GM21381 (cell line): Measurements from ENCODE around the gene SURF4.
"Not testable (repeated sequence)": the region's sequence is repeated elsewhere in the genome, so short reads cannot be mapped to it uniquely, and the experiment has no call there.

Source experiments
- ATAC-seq: cut with Tn5 transposase; IDR thresholded peaks from one replicate; pipeline ENCODE4 v1.9.1; 2021; ENCODE audit warnings: mild to moderate bottlenecking, moderate library complexity; ENCODE audit not compliant: unreplicated experiment

SURF4 gene

DNA sequence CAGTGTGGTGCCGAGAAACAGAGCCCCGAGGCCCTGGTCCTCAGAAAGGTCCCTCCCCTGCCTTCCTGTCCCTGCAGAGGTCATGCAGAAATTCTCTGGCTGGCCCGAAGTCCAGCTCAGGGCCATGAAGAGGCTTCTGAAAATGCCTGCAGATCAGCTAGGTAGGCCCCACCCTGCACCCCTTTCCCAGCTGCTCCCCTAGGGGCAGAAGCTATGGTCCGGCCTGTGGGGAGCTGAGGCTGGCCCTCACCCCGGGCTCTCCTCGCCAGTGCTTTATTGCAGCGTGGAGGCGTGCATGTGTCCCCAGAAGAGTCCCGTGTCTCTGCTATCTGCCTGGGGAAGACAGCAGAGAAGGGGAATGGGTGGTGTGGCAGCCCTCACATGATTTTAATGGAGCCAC is 22.0 kb upstream of the SURF4 start:
- ATAC-seq, result no peak

DNA sequence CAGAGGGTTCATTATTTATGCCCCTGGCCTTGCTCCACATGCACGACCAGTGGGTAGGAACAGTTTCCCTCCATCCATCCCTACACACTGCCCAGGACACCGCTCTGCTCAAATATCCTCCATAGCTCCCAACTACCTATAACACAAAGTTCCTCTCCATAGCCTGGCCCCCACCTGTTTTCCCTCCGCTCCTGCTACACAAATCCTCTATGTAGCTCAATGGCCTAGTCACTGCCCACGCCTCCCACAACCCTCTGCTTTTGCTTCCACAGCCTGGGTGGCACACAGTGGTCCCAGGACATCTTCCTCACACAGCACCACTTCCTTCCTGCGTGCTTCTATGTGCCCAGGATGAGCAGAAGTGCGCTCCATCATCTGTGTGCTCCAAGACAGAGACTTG is 21.5 kb upstream of the SURF4 start:
- ATAC-seq, result no peak

DNA sequence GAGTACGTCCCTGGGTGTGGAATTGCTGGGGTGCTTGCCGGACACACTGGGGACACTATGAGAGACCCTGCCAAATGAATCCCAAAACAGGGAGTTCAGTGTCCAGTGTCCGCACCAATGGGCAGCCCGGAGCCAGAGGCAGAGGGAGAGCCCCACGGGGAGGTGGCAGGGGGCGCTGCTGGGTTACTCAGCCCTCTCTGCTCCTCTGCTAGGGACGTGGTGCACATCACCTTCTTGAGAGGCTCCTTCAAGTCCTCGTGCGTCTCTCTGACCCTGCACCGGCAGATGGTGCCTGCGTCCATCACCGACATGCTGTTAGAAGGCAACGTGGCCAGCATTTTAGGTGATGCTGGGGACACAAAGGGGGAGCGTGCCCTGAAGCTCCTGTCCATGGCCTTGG is 21.1 kb upstream of the SURF4 start:
- ATAC-seq, result no peak

DNA sequence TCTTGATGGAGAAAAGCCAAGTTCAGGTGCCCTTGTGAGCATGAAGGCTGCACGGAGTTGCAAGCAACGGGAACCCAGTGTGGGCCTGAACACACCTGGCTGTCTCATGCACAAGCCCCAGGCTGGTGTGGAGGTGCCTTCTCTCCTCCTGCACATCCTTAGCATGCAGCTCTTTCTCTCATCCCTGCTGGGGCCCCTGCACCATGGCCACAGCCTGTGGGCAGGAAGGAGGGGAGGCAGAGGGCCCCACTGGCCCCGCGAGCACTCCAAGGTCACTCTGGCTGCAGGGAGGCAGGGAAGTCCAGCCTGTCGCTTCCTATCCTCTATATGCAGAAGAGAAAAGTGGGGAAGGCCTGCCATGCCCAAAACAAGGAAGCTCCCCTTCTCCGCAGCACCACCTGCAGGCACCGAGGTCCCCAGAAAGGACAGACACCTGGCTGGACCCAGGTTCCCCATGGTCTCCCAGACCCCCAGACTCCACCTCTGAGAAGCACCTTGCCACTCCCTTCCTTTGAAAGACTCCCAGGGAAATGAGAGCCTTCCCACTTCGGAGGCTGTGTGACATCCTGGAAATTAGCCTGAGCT is 18.9 kb upstream of the SURF4 start:
- no peak for ATAC-seq

DNA sequence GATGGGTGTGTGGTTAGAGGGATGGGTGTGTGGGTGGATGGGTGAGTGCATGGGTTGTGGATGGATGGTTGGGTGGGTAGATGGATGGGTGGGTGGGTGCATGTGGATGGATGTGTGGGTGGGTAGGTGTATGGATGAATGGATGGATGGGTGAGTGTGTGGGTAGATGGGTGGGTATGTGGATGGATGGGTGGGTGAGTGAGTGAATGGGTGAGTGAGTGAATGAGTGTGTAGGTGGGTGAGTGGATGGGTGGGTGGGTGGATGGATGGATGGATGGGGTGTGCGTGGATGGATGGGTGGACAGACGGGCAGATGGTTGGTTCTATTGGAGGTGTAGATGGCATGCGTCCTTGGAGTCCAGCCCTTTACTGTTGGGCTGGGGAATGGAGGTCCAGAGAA is 17.5 kb upstream of the SURF4 start:
- no peak for ATAC-seq

DNA sequence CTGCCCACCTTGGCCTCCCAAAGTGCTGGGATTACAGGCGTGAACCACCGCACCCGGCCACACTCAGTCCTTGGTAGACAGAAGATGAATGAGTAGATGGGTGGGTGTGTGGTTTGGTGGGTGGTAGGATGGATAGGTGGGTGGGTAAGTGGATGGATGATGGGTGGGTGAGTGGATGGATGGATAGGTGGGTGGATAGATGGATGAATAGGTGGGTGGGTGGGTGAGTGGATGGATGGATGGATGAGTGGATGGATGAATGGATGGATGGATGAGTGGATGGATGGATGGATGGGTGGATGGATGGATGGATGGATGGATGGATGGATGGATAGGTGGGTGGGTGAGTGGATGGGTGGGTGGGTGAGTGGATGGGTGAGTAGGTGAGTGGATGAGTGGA is 16.4 kb upstream of the SURF4 start:
- ATAC-seq, result not testable (repeated sequence)

DNA sequence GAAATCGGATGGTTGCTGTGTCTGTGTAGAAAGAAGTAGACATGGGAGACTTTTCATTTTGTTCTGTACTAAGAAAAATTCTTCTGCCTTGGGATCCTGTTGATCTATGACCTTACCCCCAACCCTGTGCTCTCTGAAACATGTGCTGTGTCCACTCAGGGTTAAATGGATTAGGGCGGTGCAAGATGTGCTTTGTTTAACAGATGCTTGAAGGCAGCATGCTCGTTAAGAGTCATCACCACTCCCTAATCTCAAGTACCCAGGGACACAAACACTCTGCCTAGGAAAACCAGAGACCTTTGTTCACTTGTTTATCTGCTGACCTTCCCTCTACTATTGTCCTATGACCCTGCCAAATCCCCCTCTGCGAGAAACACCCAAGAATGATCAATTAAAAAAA is 15.6 kb upstream of the SURF4 start:
- ATAC-seq, result not testable (repeated sequence)

DNA sequence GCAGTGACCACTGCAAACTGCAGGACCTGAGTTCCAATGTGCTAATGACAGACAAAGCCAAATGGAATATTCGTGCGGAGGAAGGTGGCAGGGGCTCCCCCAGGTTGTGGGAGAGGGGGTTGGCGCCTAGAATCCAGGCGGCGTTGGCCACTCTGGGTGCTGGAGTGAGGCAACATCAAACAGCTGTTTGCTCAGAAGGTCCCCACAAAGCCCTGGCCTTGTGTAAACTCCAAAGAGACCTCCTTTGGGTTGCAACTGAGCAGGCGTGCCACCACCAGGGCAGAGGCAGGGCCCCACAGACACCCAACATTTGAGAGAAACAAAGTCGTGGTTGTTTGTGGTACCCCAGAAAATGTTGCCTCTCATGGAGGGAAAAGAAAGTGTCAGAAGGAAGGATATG is 14.9 kb upstream of the SURF4 start:
- no peak for ATAC-seq

DNA sequence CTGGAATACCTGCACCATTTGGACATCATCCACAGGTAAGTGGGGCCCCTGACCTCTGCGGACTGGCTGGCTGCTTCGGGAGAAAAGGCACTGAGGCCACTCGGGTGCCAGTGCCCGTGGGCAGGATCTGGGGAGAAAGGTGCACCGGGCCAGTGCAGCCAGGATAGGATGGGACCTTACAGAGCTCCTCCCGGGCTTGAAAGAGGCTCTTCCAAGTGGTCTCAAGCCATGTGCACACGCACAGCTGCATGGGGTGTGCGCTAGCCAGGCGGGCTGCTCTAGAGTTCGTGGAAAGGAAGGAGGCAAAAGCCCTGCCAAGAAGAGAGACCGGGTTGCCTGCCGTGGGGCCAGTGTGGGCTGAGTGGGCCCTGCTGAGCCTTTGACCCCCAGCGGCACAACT is 13.7 kb upstream of the SURF4 start:
- ATAC-seq, result no peak

DNA sequence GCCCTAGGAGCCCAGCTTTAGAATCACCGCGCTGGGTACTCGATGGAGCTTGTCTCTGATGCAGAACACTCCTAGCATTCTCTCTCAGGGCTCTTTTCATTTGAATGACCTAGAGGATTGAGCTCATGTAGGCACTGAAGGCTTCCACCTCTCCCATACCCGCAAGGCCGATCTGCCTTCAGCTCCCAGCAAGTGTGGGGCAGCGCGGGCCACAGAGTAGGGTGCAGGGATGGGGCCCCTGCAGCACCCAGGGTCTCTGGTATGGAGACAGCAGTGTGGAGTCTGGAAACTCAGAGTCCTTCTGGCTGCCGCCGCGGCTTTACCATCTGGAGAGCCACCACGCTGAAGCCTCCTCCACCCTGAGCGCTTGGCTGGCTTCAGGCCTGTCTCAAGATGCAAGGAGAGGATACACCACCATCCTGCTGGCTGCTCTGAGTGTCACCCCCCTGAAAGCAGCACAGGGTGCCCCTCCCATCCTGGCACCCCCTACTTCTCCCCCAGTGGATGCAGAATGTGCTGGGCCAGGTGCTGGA is 13.2 kb upstream of the SURF4 start:
- ATAC-seq, result no peak

DNA sequence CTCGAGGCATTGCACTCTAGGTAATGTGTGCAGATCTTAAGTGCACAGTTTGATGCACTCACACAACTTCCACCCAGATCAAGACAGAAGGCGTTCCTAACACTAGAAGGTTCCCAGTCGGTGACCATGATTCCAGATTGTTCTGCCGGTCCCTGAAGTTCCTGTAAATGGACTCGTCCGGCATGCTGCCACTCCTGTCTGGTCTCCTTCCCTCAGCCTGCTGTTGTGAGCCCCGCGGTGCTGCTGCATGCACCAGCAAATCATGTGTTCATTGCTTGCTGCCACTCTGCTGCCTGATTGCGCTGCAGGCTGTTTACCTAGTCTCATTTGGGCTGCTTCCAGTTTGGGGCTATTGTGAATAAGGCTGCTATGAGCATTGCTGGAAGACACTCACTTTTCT is 11.8 kb upstream of the SURF4 start:
- ATAC-seq, result no peak

DNA sequence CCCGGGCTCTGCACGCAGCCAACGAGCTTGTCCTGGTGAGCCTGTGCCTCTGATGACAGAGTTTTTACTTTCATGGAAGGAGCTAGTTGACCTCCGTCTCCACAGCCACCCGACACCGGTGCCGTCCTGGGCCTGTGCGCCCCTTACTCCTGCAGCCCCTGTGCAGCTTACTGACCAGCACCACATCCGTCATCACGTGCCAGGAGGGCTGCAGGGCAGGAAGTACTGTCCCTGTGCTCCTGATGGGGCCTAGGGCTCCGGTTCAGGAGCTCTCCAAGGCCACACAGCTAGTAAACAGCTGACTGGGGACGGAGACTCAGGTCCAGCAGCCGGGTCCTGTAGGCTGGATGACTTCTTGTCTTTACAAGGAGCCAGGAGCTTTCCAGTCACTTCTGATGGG is 10.5 kb upstream of the SURF4 start:
- ATAC-seq, result no peak

DNA sequence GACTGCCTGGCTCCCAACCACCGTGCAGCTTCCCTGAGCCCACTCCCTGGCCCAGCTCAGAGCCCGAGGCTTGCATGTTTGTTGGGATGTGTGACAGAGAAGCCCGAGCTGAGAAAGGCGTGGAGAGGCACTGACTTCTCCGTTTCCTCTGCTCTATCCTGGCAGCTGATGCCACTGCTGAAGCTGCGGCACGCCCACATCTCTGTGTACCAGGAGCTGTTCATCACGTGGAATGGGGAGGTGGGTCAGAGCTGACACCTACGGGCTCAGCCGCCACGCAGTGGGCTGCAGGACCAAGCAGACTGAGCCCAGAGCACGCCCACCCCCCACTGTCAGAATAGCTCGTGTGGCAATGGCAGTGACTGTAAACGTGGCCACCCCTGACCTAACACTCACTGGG is 9.6 kb upstream of the SURF4 start:
- ATAC-seq, result no peak

DNA sequence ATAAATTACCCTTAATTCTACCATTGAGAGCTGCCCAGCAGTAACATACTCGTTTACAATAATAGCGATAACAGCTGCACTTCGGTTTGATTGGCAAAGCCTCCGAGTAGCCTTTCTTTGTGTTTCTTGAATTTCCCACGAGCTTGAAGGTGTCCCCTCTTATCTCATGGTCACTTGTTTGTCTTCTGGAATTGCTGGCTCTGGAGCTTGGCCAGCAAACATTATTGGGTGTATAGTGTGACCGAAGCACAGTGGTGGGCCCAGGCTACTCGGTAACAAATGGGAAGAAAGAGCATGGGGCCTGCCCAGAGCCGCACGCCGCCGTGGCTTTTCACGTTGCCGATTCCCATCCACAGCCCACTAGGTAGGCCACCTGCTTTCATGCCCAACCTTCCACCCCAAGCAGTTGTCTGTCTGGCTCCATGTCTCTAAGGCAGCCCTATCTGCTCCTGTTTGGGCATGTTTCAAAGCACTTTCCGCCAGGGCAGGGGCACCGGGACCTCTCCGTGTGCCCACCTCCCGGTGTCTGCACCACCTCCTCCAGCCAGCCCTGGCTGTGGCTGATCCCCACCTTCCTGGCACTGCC is 9.0 kb upstream of the SURF4 start:
- ATAC-seq, result no peak

DNA sequence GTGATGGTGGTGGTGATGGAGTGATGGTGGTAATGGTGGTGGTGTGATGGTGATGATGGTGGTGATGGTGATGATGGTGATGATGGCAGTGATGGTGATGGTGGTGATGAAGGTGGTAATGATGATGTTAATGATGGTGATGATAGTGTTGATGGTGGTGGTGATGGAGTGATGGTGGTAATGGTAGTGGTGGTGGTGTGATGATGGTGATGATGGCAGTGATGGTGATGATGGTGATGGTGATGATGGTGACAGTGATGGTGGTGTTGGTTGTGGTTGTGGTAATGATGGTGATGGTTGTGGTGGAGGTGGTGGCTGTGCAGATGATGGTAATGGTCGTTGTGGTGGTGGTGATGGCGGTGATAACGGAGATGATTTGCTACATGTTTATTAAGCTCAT is 7.6 kb upstream of the SURF4 start:
- ATAC-seq, result no peak

DNA sequence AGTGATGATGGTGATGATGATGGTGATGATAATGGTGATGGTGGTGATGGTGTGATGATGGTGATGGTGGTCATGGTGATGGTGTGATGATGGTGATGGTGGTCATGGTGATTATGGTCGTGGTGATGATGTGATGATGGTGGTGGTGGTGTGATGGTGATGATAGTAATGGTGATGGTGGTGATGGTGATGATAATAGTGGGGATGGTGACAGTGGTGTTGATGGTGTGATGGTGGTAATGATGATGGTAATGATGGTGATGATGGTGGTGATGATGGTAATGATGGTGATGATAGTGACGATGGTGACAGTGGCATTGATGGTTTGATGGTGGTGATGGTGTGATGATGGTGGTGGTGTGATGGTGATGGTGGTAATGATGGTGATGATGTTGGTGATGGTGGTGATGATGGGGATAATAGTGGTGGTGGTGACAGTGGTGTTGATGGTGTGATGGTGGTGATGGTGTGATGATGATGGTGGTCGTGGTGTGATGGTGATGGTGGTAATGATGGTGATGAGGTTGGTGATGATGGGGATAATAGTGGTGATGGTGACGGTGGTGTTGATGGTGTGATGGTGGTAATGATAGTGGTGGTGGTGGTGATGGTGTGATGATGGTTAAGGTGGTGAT is 6.8 kb upstream of the SURF4 start:
- ATAC-seq, result no peak

DNA sequence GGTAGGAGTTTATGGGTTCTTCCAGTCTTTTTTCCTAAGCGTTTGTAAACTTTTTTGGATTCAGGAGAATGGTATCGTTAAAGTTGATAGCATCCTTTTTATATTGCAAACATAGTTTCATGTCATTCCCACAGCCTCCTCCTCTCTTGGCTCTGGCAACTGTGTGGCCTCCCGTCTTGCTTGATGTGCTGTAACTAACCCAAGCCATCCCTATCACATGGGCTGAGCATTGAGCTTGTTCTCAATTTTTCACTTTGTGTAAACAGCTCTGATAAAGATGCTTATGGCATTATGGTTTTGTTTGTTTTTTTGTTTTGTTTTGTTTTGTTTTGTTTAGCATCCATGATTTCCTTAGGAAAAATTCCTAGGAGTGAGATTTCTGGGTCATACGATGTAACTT is 4.9 kb upstream of the SURF4 start:
- ATAC-seq, result no peak

DNA sequence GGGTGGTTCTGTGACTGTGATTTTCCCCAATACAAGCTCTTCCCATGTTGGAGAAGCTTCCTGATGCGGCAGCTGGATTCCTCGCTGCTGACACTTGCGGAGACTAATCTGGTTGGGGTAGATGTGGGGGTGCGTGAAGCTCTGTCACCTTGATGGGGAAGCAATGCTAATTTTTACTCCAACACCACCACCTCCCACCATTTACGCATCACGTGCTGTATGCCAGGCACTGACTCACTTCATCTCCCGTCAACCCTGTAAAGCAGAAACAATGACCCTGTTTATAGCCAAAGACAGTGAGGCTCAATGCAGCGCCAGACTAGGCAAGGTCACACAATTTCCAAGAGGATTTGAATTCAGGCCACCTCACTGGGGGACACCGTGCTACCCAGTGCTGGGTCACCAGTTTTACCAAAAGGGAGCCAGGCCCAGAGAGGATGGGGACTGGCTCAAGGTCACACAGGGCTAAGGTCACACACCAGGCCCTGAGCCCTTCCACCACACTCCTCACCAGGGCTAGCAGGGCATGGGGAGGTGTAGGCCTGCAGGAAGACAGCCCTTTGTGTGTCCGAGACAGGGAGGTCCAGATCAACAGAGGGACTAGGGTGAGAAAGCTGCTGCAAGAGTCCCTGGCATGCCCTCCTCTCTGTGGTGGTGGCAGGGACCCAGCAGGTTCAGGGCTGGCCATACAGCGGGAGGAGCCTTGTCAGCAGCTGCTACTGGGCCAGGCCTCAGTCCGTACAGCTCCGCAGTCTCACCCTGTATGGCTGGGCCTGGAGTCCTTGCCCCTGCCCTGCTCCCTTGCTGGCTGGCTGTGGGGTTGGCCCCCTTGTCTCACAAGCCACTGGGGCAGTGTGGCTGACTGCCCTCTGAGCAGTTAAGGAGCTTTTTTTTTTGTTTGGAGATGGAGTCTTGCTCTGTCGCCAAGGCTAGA is 3.6 kb upstream of the SURF4 start:
- no peak for ATAC-seq

DNA sequence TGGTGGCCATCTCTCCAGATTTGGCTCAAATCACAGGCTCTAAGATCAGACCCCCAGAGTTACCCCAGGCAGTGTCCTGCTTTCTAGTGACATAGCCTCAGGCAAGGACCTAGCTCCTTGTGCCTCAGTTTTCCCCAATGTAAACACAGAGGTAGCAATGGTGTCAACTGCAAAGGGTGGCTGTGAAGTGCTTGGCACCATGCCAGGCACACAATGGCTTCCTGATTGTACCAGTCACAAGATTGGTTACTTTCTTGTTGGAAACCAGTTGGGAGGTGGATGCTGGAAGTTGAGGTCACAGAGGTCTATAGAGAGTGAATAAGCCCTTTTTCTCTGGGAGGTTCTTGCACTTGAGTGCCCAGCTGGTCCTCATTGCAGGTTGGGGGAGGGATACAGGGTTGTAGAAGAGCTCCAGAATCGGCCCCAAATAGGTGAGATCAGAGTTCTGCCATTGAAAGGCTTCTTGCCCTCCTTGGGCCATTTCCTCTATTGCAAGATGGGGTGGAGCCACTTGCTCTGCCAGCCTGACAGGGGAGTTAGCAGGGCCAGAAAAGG is 2.6 kb upstream of the SURF4 start:
- no peak for ATAC-seq

DNA sequence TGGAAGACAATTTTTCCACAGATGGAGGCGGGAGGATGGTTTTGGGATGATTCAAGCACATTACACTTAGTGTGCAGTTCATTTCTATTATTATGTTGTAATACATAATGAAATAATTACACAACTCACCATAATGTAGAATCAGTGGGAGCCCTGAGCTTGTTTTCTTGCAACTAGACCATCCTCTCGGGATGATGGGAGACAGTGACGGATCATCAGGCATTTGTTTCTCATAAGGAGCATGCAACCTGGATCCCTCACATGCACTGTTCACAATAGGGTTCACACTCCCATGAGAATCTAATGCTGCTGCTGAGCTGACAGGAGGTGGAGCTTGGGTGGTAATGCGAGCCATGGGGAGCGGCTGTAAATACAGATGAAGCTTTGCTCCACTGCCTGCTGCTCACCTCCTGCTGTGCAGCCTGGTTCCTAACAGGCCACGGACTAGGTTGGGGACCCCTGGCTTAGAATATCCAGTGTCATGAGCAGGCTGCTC is 1.9 kb upstream of the SURF4 start:
- ATAC-seq, result no peak

DNA sequence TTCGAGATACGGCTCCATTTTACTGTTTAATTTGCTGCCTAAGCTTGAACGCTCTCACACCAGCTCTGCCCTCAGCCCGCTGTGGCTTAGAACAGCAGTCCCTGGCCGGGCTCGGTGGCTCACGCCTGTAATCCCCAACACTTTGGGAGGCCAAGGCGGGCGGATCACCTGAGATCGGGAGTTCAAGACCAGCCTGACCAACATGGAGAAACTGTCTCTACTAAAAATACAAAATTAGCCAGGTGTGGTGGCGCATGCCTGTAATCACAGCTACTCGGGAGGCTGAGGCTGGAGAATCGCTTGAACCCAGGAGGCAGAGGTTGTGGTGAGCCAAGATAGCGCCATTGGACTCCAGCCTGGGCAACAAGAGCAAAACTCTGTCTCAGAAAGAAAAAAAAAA is 1.4 kb upstream of the SURF4 start:
- not testable (repeated sequence) for ATAC-seq
